GM11168 (cell line): ENCODE results near the gene GRIP1.

Source experiments
- in situ Hi-C: fragments of 300-500 bp; cut with MboI; formaldehyde crosslinking; loops from one replicate; pipeline ENCODE4 v1.12.0; 2022; ENCODE audit warnings: low sequenced_read_pairs; ENCODE audit not compliant: unreplicated experiment

The GRIP1 gene

GRCh38 chr12:66405395-66405794 is 273.5 kb downstream of the GRIP1 start:
- in situ Hi-C loops = no loop called here

DNA sequence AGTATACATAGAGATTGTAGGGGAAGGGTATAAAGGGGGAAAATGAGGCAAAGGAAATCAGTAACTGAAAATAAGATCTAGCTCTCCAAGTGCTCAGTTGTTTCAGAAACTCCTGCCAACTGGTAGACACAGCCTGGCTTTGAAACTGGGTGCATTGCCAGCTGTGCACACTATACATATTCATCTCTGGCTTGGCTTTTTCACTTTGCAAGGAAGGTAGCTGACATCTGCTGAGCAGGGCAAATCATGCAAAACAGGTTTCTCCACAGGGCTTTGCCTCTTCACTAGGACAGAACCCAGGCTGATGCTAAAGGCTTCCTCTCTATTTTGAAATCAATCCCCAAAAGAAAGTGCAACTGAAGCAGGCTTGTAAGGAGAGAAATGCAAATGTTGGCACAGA is 275.1 kb downstream of the GRIP1 start:
- in situ Hi-C loops = no loop called here

GRCh38 chr12:66399911-66400306 is 279.0 kb downstream of the GRIP1 start:
- in situ Hi-C loops = no loop called here

GRCh38 chr12:66398931-66399910 is 279.7 kb downstream of the GRIP1 start:
- in situ Hi-C loops = no loop called here

DNA sequence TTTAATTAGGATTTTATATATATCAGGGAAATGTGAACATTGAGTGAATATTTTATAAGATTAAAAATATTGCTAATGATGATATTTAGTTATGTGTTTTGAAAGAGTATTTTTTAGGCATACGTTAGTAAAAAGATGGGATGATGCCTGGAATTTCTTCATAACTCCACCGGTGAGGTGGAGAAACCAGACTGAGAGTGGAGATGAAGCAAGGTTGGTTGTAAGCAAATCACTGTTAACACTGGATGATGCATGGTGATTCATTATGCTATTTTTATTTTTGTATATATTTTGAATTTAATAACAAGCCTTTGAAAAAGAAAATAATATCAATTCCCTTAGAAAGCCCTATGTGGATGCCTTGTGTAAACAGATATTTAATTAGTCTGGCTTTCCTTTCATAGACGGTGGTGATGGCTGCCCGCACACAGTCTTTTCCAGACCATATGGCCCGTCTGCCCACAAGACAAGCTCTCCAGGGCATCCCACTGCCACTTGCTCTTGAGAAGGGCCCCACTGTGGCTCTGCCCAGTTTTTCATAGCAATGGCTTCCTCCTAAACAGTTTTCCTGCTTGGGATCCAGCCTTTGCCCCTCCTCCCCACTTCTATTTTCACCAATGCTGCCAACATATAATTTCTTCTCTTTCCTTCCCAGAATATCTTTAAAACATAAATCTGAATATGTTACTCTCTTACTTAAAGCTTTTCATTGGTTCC is 281.1 kb downstream of the GRIP1 start:
- in situ Hi-C loops = no loop called here

- in situ Hi-C loops = no loop called here
Observed at GRCh38 chr12:66393890-66394289, 285.0 kb downstream of the GRIP1 start.

GRCh38 chr12:66392266-66392915 is 286.5 kb downstream of the GRIP1 start:
- in situ Hi-C loops = no loop called here

GRCh38 chr12:66388517-66388916 is 290.4 kb downstream of the GRIP1 start:
- in situ Hi-C loops = no loop called here

GRCh38 chr12:66387117-66387516 is 291.8 kb downstream of the GRIP1 start:
- in situ Hi-C loops = no loop called here

DNA sequence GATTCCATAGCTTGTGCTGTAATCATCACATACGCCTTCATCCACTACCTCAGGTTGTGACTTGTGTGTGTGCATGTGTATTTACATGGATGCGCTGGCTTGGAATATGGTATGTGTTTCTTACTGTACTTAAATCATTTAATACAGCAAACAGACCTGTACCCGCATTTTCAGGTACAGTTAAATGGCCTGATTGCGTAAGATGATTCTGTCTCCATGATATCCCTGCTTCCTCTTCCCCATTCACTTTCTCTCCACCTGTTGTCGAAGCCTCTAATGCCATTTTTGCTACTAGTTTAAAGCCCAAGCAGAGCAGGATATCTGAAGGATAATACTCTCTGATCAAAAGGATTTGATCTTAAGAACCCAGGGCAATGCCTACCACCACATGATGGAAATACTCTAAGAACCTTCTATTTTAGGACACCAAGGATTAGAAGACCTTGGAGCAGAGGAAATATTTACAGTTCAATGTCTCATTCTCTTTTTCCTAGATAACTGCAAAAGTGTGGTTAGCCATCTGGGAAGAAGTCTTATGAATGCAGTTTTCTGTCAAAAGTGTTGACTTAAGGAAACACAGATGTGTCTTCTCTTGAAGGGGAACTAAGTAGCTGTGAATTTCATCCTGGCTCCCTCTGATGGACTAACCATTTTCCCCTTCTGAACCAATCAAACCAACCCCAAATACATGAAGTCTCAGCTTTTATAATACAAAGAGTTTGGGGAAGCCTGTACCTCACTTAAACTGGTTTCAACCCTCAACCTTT is 297.9 kb downstream of the GRIP1 start:
- in situ Hi-C loops = no loop called here

DNA sequence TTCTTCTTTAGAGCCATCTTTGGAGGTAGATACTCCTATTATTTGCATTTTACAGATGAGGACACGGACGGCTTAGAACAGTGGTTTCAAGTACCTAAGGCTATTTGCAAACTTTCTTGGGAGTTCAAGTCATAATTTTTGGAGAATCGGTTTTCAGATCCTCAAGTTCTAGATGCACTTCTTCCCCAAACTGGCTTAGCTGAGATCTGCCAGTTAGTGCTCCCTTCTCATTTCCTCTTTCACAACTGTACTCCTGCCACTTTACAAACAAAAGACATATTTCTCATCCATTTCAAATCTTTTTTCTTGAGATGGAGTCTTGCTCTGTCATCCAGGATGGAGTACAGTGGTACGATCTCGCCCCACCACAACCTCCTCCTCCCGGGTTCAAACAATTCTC is 299.3 kb downstream of the GRIP1 start:
- in situ Hi-C loops = no loop called here

DNA sequence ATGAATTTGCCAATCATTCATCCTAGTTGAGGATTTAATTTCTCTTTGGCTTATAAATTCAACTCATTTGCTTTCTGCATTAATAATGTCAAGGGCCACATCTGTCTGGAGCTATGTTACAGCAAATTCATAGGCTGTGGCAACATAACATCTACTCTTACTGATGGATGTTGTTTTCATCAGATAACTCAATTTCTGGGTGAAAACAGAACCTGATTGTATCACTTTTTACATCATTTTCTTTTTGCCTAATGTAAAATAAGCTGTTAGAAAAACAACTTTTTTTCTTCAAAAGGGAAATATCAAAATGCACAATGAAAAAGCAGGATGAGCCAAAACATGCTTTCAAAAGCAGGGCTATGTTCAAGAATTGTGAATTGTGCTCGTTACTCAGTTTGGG is 303.3 kb downstream of the GRIP1 start:
- in situ Hi-C loops = no loop called here

DNA sequence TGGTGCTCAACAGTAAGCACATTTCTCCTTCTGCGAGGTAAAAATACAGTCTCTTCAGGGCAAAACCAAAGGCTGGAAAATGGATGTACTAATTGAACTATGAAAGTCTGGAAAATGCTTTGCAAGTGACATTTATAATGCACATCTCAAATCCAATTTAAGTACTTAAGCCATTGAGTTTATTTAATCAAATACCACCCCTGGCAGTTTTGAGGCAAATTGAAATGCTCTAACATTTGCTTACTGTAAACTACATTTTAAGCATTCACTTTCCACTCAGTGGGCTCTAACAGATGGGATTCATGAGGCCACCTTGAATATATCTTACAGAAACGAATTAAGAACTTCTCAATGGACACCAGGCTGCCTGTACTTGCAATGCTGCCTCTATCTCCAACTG is 306.9 kb downstream of the GRIP1 start:
- in situ Hi-C loops = no loop called here

- in situ Hi-C loops = no loop called here
Observed at GRCh38 chr12:66367015-66367667, 311.7 kb downstream of the GRIP1 start.

DNA sequence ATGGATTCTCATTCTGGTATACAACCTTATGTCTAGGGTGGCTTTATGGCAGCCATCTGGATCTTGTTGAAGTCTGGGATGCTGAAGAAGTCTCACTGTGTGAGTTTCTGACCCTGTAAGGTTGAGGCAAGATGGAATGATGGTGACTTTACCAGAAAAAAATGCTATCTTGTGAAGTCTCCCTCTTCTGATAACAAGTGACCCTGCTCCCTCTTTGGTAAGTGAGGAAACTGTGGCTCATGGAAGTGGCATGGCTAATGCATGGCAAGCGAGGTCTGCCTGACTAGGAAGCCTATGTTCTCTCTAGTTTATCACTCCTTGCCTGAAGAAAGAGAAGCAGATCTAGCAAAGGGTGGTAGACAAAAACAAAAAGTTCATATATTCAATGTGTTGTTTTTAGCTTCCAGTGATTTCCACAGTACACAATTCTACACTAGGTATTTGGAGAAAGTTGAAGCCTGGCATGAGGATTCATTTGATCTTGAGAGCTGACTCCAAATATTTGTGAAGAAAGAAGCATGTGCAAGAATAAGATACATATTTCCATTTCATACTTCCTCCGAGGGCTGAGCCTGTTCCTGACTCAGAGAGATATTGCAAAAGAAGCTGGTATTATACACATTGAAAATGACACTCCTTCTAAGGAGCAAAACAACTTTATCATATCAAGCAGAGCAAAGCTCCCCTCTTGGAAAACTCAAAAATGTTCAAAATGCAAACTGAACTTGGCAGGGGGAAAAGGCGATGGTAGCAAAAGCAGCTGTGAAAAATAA is 313.0 kb downstream of the GRIP1 start:
- in situ Hi-C loops = no loop called here

GRCh38 chr12:66361703-66362102 is 317.2 kb downstream of the GRIP1 start:
- in situ Hi-C loops = no loop called here

- in situ Hi-C loops = no loop called here
Observed at GRCh38 chr12:66359300-66359699, 319.6 kb downstream of the GRIP1 start.

DNA sequence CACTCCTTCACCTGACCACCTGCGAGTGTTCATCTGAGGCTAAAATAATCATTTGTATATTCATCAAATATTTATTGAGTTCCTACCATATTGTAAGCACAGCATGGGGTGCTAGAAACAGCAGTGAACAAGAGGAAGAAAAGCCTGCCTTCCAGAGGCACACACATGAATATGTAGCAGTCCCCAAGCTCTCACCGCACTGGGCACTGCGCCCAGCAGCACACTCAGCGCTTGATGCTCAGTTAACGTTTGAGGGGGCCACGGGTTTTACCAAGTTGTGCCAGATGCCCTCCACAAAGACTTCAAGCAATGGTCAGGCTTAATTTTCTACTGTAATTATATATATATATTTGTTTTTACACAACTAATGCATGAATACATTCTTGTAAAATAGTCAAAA is 324.6 kb downstream of the GRIP1 start:
- in situ Hi-C loops = no loop called here

GRCh38 chr12:66352899-66353298 is 326.0 kb downstream of the GRIP1 start:
- in situ Hi-C loops = no loop called here
